ENCODE measurements around the gene STK32B. TPM values are rescaled to one million over a fixed set of nuclear protein-coding genes. Genes with fewer than 3 reads are reported as not detected.

The STK32B gene
- polyA plus RNA-seq, 2 donors: 0.22 to 0.24 TPM

DNA sequence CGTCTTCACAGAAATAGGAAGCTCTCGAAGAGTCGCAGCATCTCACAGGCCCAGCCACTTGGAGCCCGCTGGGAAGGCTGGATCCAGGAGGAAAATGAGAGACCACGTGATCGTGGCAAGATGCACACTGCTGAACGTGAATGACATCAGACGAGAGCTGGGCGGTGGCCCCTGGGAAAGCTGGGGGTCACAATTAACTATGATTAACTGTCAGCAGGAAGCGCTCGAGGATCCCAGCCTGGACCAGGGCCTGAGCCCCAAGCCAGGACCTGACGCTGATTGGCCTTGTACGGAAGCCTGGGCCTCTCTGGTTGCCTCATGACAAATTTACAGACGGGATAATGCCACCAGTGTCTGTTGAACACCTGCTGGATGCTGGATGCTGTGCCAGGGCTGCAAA, 335.6 kb downstream of the STK32B start:
- Histone ChIP-seq H3K4me3 (ENCODE audit: low read depth in 1 of 2, low read length in 2 of 2) (no peak overlapping the region), H3K27me3 (ENCODE audit: control insufficient read depth in 1 of 2, insufficient read depth in 2 of 2, low read length in 2 of 2) (no peaks in the 10 kb centered on the region), H3K36me3 (ENCODE audit: control insufficient read depth in 2 of 2, insufficient read depth in 2 of 2, low read length in 1 of 2) (no peaks in the 10 kb centered on the region), H3K27ac (ENCODE audit: low read depth in 2 of 2, low read length in 1 of 2) (no peak overlapping the region), H3K9me3 (ENCODE audit: control insufficient read depth in 2 of 2, insufficient read depth in 1 of 2, low read depth in 1 of 2, low read length in 1 of 2) (peaks cover 2 to 4% of the 10 kb centered on the region in 2 donors), H3K4me1 (ENCODE audit: control insufficient read depth in 2 of 2, insufficient read depth in 2 of 2, low read length in 1 of 2) (peaks cover 0 to 8% of the 10 kb centered on the region in 2 donors)
- 86 to 91% methylated on average over 14 of the region's 14 CpGs for WGBS, 2 donors

DNA sequence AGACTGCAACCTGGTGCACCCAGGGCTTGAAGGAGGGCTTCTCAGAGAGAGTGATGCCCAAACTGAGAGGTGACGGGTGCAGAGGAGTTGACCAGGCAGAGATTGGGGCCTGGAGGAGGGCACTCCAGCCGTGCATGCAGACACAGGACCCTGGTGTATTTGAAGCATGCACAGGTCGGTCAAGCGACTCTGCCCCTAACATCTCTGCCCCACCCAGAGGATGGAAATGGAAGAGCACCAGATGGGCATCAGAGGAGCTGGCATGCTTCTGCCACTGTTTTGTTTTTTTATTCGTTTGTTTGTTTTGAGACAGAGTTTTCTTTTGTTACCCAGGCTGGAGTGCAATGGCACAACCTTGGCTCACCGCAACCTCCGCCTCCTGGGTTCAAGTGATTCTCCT, 336.2 kb downstream of the STK32B start:
- Histone ChIP-seq H3K27ac (ENCODE audit: low read depth in 2 of 2, low read length in 1 of 2) (no peak overlapping the region), H3K36me3 (ENCODE audit: control insufficient read depth in 2 of 2, insufficient read depth in 2 of 2, low read length in 1 of 2) (no peaks in the 10 kb centered on the region), H3K4me1 (ENCODE audit: control insufficient read depth in 2 of 2, insufficient read depth in 2 of 2, low read length in 1 of 2) (peaks cover 0 to 8% of the 10 kb centered on the region in 2 donors), H3K27me3 (ENCODE audit: control insufficient read depth in 1 of 2, insufficient read depth in 2 of 2, low read length in 2 of 2) (no peaks in the 10 kb centered on the region), H3K9me3 (ENCODE audit: control insufficient read depth in 2 of 2, insufficient read depth in 1 of 2, low read depth in 1 of 2, low read length in 1 of 2) (peaks cover 2 to 4% of the 10 kb centered on the region in 2 donors), H3K4me3 (ENCODE audit: low read depth in 1 of 2, low read length in 2 of 2) (no peak overlapping the region)
- 74 to 76% methylated on average over 7 of the region's 7 CpGs for WGBS, 2 donors

DNA sequence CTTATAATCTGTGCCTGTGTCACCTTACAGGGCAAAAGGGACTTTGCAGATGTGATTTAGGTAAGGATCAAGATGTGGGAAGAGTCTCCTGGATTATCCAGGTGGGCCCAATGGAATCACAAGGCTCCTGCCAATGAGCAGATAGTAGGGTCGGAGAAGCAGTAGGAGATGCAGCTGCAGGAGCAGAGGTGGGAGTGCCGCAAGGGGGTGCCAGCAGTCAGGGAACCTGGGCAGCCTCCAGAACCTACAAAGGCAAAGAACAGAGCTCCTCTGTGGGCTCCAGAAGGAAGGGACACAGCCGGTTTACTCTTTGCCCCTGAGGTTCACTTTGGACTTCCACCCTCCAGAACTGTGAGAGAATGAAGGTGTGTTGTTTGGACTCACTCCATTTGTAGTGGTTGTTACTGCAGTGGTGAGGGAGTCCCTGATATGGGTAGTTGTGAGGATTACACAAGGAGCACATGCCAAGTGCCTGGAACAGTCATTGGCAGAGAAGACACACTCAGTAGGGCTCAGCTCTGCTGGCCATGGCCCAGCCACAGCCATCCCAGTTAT, 338.6 kb downstream of the STK32B start:
- peaks cover 0 to 7% of the 10 kb centered on the region in 2 donors for H3K4me1 ChIP-seq (ENCODE audit: control insufficient read depth in 2 of 2, insufficient read depth in 2 of 2, low read length in 1 of 2)
- no peak overlapping the region for H3K27ac ChIP-seq (ENCODE audit: low read depth in 2 of 2, low read length in 1 of 2)
- 37 to 62% methylated on average over 3 of the region's 3 CpGs for WGBS, 2 donors
- no peaks in the 10 kb centered on the region for H3K27me3 ChIP-seq (ENCODE audit: control insufficient read depth in 1 of 2, insufficient read depth in 2 of 2, low read length in 2 of 2)
- H3K36me3 ChIP-seq (ENCODE audit: control insufficient read depth in 2 of 2, insufficient read depth in 2 of 2, low read length in 1 of 2): no peaks in the 10 kb centered on the region
- peaks cover 0 to 4% of the 10 kb centered on the region in 2 donors for H3K9me3 ChIP-seq (ENCODE audit: control insufficient read depth in 2 of 2, insufficient read depth in 1 of 2, low read depth in 1 of 2, low read length in 1 of 2)
- no peak overlapping the region for H3K4me3 ChIP-seq (ENCODE audit: low read depth in 1 of 2, low read length in 2 of 2)

DNA sequence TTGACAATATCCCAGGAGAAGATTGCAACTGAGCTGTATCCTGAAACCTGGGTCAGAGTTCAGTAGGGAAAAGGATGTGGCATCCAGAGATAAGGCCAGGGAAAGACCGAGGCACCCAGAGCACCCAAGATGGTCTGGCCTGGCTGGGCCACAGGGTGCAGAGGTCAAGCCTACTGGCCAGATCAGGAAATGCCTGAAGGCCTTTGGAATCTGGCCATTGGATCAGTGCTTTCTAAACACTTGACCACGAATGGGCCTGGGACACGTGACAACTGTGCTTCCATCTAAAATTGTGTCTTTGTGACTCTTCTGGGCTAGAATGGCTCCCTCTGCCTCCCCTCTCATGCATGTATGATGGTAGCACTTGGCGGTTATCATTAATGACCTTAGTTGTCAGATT, 340.2 kb downstream of the STK32B start:
- Histone ChIP-seq H3K4me3 (ENCODE audit: low read depth in 1 of 2, low read length in 2 of 2) (no peak overlapping the region), H3K27ac (ENCODE audit: low read depth in 2 of 2, low read length in 1 of 2) (no peak overlapping the region), H3K36me3 (ENCODE audit: control insufficient read depth in 2 of 2, insufficient read depth in 2 of 2, low read length in 1 of 2) (no peaks in the 10 kb centered on the region), H3K27me3 (ENCODE audit: control insufficient read depth in 1 of 2, insufficient read depth in 2 of 2, low read length in 2 of 2) (no peaks in the 10 kb centered on the region), H3K4me1 (ENCODE audit: control insufficient read depth in 2 of 2, insufficient read depth in 2 of 2, low read length in 1 of 2) (no peaks in the 10 kb centered on the region), H3K9me3 (ENCODE audit: control insufficient read depth in 2 of 2, insufficient read depth in 1 of 2, low read depth in 1 of 2, low read length in 1 of 2) (peaks cover 0 to 4% of the 10 kb centered on the region in 2 donors)
- WGBS, 2 donors: 70 to 77% methylated on average over 4 of the region's 4 CpGs

DNA sequence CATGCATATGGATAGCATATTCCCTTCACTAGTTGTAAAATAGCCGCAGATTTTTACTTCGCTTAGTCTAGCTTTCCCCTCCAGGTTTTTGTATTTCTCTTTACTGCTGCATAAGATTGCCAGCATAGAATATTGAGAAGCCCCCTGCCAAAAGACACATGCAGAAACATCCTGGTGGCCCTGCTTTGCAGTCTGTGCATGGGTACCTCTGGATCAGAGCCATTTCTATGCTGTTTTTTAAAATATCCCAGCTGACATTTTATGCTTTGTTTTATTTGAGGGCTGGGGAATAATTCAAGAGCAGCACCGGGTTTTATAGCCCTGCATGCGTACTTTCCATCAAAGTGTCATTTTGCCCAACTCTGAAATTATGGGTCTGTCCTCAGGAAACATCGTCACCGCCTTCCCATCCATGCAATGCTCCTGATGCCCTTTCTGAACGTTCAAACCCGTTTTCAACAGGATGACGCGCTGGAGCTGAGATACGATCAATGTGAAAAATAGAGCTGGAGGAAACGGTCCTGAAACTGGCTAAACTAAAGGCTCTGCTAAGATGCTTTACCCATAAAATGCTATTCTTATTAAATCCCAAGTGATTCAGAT, 342.7 kb downstream of the STK32B start:
- peaks cover 0 to 4% of the 10 kb centered on the region in 2 donors for H3K9me3 ChIP-seq (ENCODE audit: control insufficient read depth in 2 of 2, insufficient read depth in 1 of 2, low read depth in 1 of 2, low read length in 1 of 2)
- no peaks in the 10 kb centered on the region for H3K36me3 ChIP-seq (ENCODE audit: control insufficient read depth in 2 of 2, insufficient read depth in 2 of 2, low read length in 1 of 2)
- H3K27ac ChIP-seq (ENCODE audit: low read depth in 2 of 2, low read length in 1 of 2): no peak overlapping the region
- WGBS, 2 donors: 87% methylated on average over 12 of the region's 12 CpGs
- no peak overlapping the region for H3K4me3 ChIP-seq (ENCODE audit: low read depth in 1 of 2, low read length in 2 of 2)
- no peaks in the 10 kb centered on the region for H3K4me1 ChIP-seq (ENCODE audit: control insufficient read depth in 2 of 2, insufficient read depth in 2 of 2, low read length in 1 of 2)
- no peaks in the 10 kb centered on the region for H3K27me3 ChIP-seq (ENCODE audit: control insufficient read depth in 1 of 2, insufficient read depth in 2 of 2, low read length in 2 of 2)

DNA sequence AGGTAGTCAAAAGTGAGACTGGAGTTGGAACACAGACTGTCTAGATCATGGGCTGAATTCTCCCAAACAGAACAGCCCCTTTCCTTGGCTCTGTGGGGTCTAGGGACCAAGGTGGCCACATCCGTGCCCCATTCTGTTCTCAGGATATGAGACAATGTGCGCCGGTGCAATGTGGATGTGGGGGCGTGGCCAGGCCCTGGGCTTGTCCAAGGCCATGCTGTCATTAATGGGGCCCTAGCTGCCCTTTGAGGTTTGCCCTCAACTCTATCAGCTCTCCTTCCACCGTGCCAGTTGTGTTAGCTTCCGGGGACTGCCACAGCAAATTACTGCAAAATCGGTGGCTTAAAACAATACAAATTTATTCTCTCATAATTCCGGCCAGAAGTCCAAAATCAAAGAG, 344.5 kb downstream of the STK32B start:
- no peaks in the 10 kb centered on the region for H3K27me3 ChIP-seq (ENCODE audit: control insufficient read depth in 1 of 2, insufficient read depth in 2 of 2, low read length in 2 of 2)
- 76 to 88% methylated on average over 8 of the region's 8 CpGs for WGBS, 2 donors
- H3K27ac ChIP-seq (ENCODE audit: low read depth in 2 of 2, low read length in 1 of 2): no peak overlapping the region
- no peaks in the 10 kb centered on the region for H3K36me3 ChIP-seq (ENCODE audit: control insufficient read depth in 2 of 2, insufficient read depth in 2 of 2, low read length in 1 of 2)
- no peaks in the 10 kb centered on the region for H3K4me1 ChIP-seq (ENCODE audit: control insufficient read depth in 2 of 2, insufficient read depth in 2 of 2, low read length in 1 of 2)
- no peak overlapping the region for H3K4me3 ChIP-seq (ENCODE audit: low read depth in 1 of 2, low read length in 2 of 2)
- no peaks in the 10 kb centered on the region for H3K9me3 ChIP-seq (ENCODE audit: control insufficient read depth in 2 of 2, insufficient read depth in 1 of 2, low read depth in 1 of 2, low read length in 1 of 2)

DNA sequence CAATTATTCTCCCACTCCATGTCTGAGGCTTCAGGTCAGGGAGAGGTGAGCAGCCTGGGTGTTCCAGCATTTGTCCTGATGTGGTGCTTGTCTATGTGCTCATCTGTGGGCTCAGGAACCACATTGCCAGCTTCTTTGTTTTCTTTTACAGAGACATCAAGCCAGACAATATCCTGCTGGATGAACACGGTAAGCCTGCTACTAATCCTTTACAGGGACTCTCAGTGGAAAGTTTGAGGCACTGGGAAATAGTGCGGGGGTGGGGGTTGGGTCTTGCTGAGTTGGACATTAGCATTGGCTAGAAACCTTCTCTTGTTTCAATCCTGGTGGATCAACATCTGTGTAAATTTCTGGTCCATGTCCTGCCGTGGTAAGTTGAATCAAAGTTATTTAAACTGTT, 346.8 kb downstream of the STK32B start:
- Histone ChIP-seq H3K27me3 (ENCODE audit: control insufficient read depth in 1 of 2, insufficient read depth in 2 of 2, low read length in 2 of 2) (no peaks in the 10 kb centered on the region), H3K9me3 (ENCODE audit: control insufficient read depth in 2 of 2, insufficient read depth in 1 of 2, low read depth in 1 of 2, low read length in 1 of 2) (no peaks in the 10 kb centered on the region), H3K4me1 (ENCODE audit: control insufficient read depth in 2 of 2, insufficient read depth in 2 of 2, low read length in 1 of 2) (no peaks in the 10 kb centered on the region), H3K4me3 (ENCODE audit: low read depth in 1 of 2, low read length in 2 of 2) (no peak overlapping the region), H3K27ac (ENCODE audit: low read depth in 2 of 2, low read length in 1 of 2) (no peak overlapping the region), H3K36me3 (ENCODE audit: control insufficient read depth in 2 of 2, insufficient read depth in 2 of 2, low read length in 1 of 2) (no peaks in the 10 kb centered on the region)
- WGBS, 2 donors: 64 to 71% methylated on average over 3 of the region's 3 CpGs

DNA sequence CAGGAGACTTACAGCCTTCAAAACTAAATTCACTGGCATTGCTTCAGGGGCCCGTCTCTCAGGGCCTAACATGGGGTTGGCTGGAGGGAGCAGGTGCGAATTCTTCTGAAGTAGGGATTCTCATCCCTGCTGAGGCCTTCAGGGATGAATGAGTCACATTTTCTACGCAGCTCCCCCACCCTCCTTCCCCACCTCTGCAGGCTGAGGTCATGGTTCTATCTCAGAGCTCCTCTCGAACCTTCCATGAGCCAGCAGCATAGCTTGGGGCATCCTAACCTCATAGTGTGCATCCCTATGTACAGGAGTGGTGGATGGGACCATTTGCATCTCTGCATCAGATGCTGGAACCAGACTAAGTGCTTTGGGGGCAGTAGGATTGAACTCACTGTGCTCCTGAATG, 347.8 kb downstream of the STK32B start:
- H3K9me3 ChIP-seq (ENCODE audit: control insufficient read depth in 2 of 2, insufficient read depth in 1 of 2, low read depth in 1 of 2, low read length in 1 of 2): no peaks in the 10 kb centered on the region

DNA sequence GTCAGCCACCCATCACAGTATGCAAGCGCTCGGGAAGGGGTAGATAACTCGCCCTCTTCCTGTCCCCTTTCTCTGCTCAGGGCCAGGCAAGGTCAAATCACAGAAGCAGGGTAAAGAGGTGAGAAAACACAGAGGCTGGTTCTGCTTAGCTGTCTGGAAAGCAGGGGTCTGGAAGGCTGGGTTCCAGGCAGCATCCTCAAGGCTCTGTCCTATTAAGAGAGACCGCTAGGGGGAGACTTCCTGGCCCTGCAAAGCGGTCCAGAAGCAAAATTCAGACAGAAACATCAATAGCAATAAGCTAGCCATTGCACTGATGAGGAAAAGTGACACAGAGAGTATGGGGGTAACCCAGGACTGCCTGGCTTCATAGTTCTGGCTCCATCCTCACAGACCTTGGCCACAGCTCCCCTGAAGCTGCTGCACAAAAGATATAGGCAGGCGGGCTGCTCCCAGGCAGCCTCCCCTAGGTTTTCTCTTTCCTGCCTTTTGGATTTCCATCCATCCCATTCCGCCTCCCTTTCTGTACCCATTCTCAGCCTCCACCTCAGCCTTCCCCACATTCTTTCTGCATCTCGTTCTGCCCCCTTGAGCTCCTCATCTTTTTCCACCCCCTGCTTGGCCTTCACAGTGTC, 348.6 kb downstream of the STK32B start:
- H3K36me3 ChIP-seq (ENCODE audit: control insufficient read depth in 2 of 2, insufficient read depth in 2 of 2, low read length in 1 of 2): no peaks in the 10 kb centered on the region
- 63 to 67% methylated on average over 8 of the region's 8 CpGs for WGBS, 2 donors

More for the DNA sequence above, 347.8 kb downstream of the STK32B start:
- Histone ChIP-seq H3K4me3 (ENCODE audit: low read depth in 1 of 2, low read length in 2 of 2) (no peak overlapping the region), H3K27ac (ENCODE audit: low read depth in 2 of 2, low read length in 1 of 2) (no peak overlapping the region), H3K36me3 (ENCODE audit: control insufficient read depth in 2 of 2, insufficient read depth in 2 of 2, low read length in 1 of 2) (no peaks in the 10 kb centered on the region), H3K4me1 (ENCODE audit: control insufficient read depth in 2 of 2, insufficient read depth in 2 of 2, low read length in 1 of 2) (no peaks in the 10 kb centered on the region), H3K27me3 (ENCODE audit: control insufficient read depth in 1 of 2, insufficient read depth in 2 of 2, low read length in 2 of 2) (no peaks in the 10 kb centered on the region)
- 69 to 76% methylated on average over 4 of the region's 4 CpGs for WGBS, 2 donors

More for the DNA sequence above, 348.6 kb downstream of the STK32B start:
- Histone ChIP-seq H3K27ac (ENCODE audit: low read depth in 2 of 2, low read length in 1 of 2) (no peak overlapping the region), H3K4me1 (ENCODE audit: control insufficient read depth in 2 of 2, insufficient read depth in 2 of 2, low read length in 1 of 2) (no peaks in the 10 kb centered on the region), H3K9me3 (ENCODE audit: control insufficient read depth in 2 of 2, insufficient read depth in 1 of 2, low read depth in 1 of 2, low read length in 1 of 2) (no peaks in the 10 kb centered on the region), H3K4me3 (ENCODE audit: low read depth in 1 of 2, low read length in 2 of 2) (no peak overlapping the region), H3K27me3 (ENCODE audit: control insufficient read depth in 1 of 2, insufficient read depth in 2 of 2, low read length in 2 of 2) (no peaks in the 10 kb centered on the region)
